Measurements from ENCODE around the gene SEC24D. TPM values are rescaled to one million over a fixed set of nuclear protein-coding genes. Genes with fewer than 3 reads are reported as not detected.
A peak's percentile ranks its signal among the peaks of the same experiment; 100 is the strongest.

Gene SEC24D
- total and polyA plus RNA-seq, 2 experiments from 2014 or later = 23.9 to 58.6 TPM

DNA sequence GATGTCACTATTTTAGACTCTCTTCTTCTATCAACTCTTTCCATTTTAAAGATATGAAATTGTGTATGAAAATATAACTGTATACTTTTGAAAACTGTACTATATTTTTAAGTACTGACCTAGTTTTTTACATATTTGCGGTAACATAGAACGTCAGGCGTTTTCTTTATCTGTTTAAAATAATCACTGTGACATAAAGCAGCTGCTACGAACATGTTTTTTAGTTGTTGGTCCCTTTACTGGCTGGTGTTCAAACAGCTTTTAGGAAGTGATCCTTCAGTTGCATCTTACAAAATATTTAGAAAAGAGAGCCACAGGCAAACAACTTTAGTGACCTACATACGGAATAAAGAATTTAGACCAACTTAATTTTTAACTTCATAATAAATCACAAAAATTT lies 77.6 kb downstream of the SEC24D start:
- H3K4me1 ChIP-seq (ENCODE audit: low read depth) = peaks cover 5% of the 10 kb centered on the region
- no peak overlapping the region for H3K27ac ChIP-seq
- TF ChIP-seq, protein P1, sequence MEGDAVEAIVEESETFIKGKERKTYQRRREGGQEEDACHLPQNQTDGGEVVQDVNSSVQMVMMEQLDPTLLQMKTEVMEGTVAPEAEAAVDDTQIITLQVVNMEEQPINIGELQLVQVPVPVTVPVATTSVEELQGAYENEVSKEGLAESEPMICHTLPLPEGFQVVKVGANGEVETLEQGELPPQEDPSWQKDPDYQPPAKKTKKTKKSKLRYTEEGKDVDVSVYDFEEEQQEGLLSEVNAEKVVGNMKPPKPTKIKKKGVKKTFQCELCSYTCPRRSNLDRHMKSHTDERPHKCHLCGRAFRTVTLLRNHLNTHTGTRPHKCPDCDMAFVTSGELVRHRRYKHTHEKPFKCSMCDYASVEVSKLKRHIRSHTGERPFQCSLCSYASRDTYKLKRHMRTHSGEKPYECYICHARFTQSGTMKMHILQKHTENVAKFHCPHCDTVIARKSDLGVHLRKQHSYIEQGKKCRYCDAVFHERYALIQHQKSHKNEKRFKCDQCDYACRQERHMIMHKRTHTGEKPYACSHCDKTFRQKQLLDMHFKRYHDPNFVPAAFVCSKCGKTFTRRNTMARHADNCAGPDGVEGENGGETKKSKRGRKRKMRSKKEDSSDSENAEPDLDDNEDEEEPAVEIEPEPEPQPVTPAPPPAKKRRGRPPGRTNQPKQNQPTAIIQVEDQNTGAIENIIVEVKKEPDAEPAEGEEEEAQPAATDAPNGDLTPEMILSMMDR (IDR thresholded peaks at IDR 0.05; ENCODE audit: low read depth, low read length) = no peak
- peak in 1 of 2 donors; percentile 96 for DNase-seq (ENCODE audit: low read depth in 1 of 2, low spot score in 1 of 2)
- no peak overlapping the region for H3K4me3 ChIP-seq
- H3K27me3 ChIP-seq = no peaks in the 10 kb centered on the region
- H3K36me3 ChIP-seq = peaks cover 4% of the 10 kb centered on the region
- no peaks in the 10 kb centered on the region for H3K9me3 ChIP-seq (ENCODE audit: low read depth)

DNA sequence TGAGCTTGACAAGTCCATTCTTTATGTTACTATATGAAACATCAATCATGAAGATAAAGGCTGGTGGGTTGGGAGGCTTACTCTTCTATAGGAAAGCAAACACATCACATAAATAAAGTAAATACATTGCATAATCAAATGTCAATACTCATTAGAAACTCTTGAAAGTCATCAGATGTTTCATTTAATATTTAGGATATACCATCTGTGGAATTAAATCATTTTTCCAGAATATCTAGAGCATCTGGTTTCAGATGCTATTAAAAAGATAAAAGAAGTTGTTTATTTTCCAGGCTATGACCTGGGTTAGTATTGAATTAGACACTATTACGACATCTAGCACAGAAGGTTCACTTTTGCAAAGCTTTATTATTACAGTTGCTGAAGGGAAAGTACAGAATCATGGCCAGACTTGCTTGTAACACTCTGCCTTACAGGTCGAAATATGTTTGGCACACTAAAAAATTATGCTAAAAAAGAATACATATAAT lies 78.1 kb downstream of the SEC24D start:
- H3K27me3 ChIP-seq = no peaks in the 10 kb centered on the region
- no peak overlapping the region for H3K27ac ChIP-seq
- H3K4me3 ChIP-seq = no peak overlapping the region
- TF ChIP-seq, protein P1 (IDR thresholded peaks at IDR 0.05; ENCODE audit: low read depth, low read length) = no peak
- H3K9me3 ChIP-seq (ENCODE audit: low read depth) = no peaks in the 10 kb centered on the region
- peaks cover 4% of the 10 kb centered on the region for H3K36me3 ChIP-seq
- peaks cover 8% of the 10 kb centered on the region for H3K4me1 ChIP-seq (ENCODE audit: low read depth)
- peak in 1 of 2 donors; percentile 90 for DNase-seq (ENCODE audit: low read depth in 1 of 2, low spot score in 1 of 2)

GRCh38 chr4:118756958-118757357 lies 79.0 kb downstream of the SEC24D start:
- no peak for DNase-seq (ENCODE audit: low read depth in 1 of 2, low spot score in 1 of 2)
- Histone ChIP-seq H3K27ac (no peak overlapping the region), H3K4me1 (ENCODE audit: low read depth) (peaks cover 8% of the 10 kb centered on the region), H3K4me3 (no peak overlapping the region), H3K9me3 (ENCODE audit: low read depth) (no peaks in the 10 kb centered on the region), H3K27me3 (no peaks in the 10 kb centered on the region), H3K36me3 (peaks cover 9% of the 10 kb centered on the region)
- TF ChIP-seq, protein P1 (IDR thresholded peaks at IDR 0.05; ENCODE audit: low read depth, low read length) = no peak

GRCh38 chr4:118756429-118756828 lies 79.5 kb downstream of the SEC24D start:
- Histone ChIP-seq H3K4me1 (ENCODE audit: low read depth) (peaks cover 8% of the 10 kb centered on the region), H3K36me3 (peaks cover 9% of the 10 kb centered on the region), H3K27me3 (no peaks in the 10 kb centered on the region), H3K27ac (no peak overlapping the region), H3K4me3 (no peak overlapping the region), H3K9me3 (ENCODE audit: low read depth) (no peaks in the 10 kb centered on the region)
- DNase-seq (ENCODE audit: low read depth in 1 of 2, low spot score in 1 of 2) = no peak
- TF ChIP-seq, protein P1 (IDR thresholded peaks at IDR 0.05; ENCODE audit: low read depth, low read length) = no peak

GRCh38 chr4:118755438-118756226 lies 80.3 kb downstream of the SEC24D start:
- Histone ChIP-seq H3K4me3 (no peak overlapping the region), H3K27ac (no peak overlapping the region), H3K27me3 (no peaks in the 10 kb centered on the region), H3K36me3 (peaks cover 9% of the 10 kb centered on the region), H3K4me1 (ENCODE audit: low read depth) (peaks cover 8% of the 10 kb centered on the region), H3K9me3 (ENCODE audit: low read depth) (no peaks in the 10 kb centered on the region)
- no peak for DNase-seq (ENCODE audit: low read depth in 1 of 2, low spot score in 1 of 2)
- TF ChIP-seq, protein P1 (IDR thresholded peaks at IDR 0.05; ENCODE audit: low read depth, low read length) = no peak

All from cardiac muscle cell (in vitro differentiated cells and primary cell).